22Rv1 (cell line): ENCODE data around the gene SPPL2B.

Source experiments
- ZFX ChIP-seq: fragments of 450-650 bp; IDR thresholded peaks from 2 replicates; pipeline ENCODE4 v1.6.1; 2017; ENCODE audit warnings: antibody characterized with exemption, borderline replicate concordance
- TF ChIP-seq, protein P1 (sequence below): fragments of 450-650 bp; IDR thresholded peaks from 2 replicates; pipeline ENCODE4 v1.5.1; 2017; ENCODE audit warnings: mild to moderate bottlenecking

DNA sequence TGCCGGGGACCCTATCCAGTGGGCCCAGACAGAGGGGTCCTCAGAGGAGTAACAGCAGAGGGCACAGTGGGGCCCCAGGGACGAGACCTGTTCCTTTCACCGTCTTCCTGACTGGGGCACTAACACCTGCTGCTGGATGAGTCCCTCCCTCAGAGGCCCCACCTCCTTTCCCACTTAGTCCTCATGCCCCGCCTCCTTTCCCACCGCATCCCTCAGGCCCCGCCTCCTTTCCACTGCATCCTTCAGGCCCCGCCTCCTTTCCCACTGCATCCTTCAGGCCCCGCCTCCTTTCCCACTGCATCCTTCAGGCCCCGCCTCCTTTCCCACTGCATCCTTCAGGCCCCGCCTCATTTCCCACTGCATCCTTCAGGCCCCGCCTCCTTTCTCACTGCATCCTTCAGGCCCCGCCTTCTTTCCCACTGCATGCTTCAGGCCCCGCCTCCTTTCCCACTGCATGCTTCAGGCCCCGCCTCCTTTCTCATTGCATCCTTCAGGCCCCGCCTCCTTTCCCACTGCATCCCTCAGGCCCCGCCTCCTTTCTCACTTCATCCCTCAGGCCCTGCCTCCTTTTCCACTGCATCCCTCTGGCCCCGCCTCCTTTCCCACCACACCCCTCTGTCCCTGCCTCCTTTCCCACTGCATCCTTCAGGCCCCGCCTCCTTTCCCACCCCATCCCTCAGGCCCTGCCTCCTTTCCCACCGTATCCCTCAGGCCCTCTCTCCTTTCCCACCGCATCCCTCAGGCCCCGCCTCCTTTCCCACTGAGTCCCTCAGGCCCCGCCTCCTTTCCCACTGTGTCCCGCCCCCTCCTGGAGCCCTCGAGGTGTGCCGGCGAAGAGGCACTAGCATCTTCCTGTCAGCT is 6.7 kb downstream of the SPPL2B start:
- TF ChIP-seq, protein P1, sequence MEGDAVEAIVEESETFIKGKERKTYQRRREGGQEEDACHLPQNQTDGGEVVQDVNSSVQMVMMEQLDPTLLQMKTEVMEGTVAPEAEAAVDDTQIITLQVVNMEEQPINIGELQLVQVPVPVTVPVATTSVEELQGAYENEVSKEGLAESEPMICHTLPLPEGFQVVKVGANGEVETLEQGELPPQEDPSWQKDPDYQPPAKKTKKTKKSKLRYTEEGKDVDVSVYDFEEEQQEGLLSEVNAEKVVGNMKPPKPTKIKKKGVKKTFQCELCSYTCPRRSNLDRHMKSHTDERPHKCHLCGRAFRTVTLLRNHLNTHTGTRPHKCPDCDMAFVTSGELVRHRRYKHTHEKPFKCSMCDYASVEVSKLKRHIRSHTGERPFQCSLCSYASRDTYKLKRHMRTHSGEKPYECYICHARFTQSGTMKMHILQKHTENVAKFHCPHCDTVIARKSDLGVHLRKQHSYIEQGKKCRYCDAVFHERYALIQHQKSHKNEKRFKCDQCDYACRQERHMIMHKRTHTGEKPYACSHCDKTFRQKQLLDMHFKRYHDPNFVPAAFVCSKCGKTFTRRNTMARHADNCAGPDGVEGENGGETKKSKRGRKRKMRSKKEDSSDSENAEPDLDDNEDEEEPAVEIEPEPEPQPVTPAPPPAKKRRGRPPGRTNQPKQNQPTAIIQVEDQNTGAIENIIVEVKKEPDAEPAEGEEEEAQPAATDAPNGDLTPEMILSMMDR: no peak
- no peak for TF ChIP-seq ZFX
